HG03196 (cell line): Measurements from ENCODE around the gene ATP6V1F.

Source experiments
- ATAC-seq: cut with Tn5 transposase; IDR thresholded peaks from one replicate; pipeline ENCODE4 v1.9.1; 2021; ENCODE audit not compliant: unreplicated experiment

ATP6V1F gene

GRCh38 chr7:128847721-128848211 is 14.9 kb upstream of the ATP6V1F start:
- no peak for ATAC-seq

- no peak for ATAC-seq
Measured at GRCh38 chr7:128848289-128849155, 14.1 kb upstream of the ATP6V1F start.

GRCh38 chr7:128849156-128849515 is 13.5 kb upstream of the ATP6V1F start:
- no peak for ATAC-seq

- ATAC-seq, result no peak
Measured at GRCh38 chr7:128849804-128850490, 12.7 kb upstream of the ATP6V1F start.

- ATAC-seq, result no peak
Measured at GRCh38 chr7:128852537-128853254, 10.0 kb upstream of the ATP6V1F start.

- ATAC-seq, result no peak
Measured at GRCh38 chr7:128853799-128854198, 8.9 kb upstream of the ATP6V1F start.

DNA sequence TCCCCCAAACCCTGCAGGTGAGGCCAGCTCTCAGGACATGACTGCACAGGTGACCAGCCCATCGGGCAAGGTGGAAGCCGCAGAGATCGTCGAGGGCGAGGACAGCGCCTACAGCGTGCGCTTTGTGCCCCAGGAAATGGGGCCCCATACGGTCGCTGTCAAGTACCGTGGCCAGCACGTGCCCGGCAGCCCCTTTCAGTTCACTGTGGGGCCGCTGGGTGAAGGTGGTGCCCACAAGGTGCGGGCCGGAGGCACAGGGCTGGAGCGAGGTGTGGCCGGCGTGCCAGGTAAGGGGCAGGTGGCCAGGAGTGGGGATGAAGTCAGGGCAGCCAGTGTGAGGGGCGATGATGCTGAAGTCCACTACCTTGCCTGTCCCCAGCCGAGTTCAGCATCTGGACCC is 8.3 kb upstream of the ATP6V1F start:
- no peak for ATAC-seq

DNA sequence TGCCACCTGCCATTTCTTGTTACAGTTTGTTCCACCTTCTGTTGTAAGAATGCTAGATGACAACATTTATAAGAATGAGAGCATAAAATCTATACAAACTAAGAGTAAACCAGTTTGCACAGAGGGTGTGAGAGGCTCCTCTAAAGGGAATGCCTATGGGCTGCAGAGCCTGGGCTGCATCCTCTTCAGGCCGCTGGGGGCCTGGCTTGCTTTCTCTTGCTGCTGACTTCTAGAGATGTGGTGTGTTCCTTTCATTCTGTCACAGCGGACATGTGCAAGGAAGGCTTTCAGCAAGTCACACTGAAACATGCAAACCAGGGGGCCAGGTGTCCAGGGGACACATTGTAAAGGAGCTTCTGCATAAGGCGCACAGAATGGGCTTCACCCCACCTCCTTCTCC is 7.1 kb upstream of the ATP6V1F start:
- ATAC-seq, result no peak

- no peak for ATAC-seq
Measured at GRCh38 chr7:128856001-128856718, 6.5 kb upstream of the ATP6V1F start.

GRCh38 chr7:128858380-128859231 is 4.0 kb upstream of the ATP6V1F start:
- no peak for ATAC-seq

DNA sequence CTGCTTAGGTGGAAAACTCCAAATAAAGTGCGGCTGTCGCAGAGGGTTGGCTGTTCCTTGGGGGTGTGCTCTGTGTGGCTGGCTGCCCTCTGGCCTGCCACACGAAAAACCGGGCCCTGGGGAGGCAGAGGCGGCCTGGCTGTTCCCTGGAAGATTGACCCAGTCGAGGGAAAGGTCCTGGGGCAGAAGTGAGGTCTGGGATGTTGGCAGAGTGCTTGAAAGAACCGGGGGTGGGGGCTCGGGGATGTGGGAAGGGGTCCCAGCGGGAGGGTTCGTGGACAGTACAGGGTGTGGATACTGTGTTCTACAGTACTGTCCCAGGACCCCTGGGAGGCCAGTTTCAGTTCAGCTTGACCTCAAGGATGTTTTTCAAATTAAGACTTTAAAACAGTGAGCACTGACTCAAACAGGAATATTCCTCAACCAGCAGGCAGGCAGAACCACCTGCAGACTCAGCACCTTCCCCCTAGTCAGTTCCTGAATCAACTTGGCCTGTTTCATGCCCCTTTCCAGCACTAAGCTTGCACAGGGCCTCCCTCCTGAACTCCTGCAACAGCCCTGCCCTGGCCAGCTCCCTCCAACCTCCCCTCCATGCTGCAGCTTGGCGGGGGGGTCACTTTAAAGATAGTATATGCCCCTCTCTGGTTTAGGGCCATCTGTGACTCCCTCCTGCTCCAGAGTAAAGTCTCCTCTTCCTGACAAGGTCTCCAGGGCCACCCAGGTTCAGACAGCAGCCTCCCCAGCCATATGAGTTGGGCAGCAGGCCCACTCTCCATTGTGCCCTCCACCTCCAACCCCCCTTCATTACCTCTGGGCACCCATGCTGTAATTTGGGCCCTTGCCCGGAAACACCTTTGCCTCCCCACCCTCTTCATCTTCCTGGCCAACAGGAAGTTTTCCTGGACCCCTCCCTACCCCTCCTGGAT is 3.2 kb upstream of the ATP6V1F start:
- ATAC-seq, result no peak

DNA sequence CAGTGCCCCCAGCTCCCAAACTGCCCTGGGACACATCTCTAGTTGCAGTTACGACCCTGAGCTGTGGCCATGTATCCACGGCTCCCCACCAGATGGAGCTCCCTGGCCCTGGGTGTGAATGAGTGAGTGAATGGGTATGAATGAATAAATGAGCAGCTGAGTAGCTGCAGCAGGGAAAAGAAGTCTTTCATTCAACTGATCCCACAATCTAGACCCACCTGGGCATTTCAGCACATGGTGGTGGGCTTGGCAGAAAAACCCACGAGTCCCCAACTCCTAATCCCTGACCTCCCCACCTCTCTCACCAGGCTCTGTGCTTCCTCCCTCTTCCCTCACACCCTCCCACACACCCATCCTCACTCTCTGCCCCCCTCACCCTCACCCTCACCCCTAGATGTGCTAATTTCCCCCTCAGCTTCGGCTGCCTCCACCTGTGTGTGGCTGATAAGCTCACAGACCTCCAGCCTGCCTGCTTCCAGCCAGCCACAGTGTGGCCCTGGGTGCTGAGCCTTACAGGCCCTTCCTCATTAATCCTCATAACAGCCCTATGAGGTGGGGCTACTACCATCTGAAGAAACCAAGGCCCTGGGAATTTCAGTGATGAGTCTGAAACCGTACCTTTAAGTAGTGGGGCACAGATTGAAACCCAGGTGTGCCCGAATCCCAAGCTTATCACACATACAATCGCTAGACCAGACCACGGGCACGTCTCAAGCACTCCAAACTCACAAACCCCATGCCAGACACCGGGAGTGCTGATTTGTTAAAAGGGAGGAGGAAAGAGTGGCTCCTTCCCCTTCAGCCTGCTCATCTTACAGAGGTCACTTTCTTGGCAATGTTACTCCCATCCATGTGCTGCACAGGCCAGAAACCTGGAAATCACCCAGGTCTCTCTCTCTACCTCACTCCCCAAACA is 2.2 kb upstream of the ATP6V1F start:
- no peak for ATAC-seq

DNA sequence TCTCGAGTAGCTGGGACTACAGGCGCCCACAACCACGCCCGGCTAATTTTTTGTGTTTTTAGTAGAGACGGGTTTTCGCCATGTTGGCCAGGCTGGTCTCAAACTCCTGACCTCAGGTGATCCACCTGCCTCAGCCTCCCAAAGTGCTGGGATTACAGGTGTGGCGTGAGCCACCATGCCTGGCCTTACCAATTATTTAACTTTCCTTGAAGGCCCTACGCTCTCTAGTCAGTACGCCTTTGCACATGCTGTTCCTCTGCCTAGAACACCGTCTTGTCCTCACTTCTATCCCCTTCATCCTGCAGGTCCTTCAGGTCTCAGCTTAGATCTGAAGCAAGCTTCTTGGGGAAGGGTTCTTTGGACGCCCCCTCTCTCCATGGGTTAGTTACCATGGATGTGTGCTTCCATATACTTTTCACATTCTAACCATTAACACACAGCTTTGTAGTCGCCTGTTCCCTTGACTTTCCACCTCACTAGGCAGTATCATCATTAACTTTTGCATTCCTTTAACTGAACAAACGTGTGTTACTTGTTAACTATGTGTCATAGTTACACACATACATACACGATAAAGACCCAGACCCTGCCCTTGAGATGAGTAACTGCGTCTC is 592 bp upstream of the ATP6V1F start:
- no peak for ATAC-seq

DNA sequence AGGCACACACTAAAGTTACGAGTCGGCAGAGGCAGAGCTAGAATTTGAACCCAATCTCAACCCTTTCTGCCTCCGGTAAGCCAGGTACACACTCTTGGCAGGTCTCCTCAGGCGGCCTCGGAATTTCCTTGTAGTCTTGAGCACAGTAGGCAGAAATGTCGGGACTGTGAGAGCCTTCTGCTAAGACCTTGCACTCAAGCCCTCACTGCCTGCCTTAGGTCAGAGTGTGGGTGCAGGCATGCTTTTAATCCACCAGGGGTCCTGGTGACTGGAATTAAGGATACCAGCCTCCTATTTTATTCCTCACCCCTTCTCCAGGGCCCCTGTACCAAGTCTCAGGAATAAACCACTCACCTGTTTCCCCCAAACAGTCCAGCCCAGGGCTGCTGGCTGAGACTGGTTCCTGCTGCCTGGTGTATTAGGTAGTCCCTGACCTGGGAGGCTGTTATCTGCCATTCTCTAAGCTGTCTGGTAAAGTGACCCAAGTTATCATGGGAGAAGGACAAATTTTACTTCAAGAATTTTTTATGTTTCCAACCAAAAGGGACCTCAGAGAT is 855 bp downstream of the ATP6V1F start:
- ATAC-seq, result peak; percentile 37

GRCh38 chr7:128865303-128865702 is 2.6 kb downstream of the ATP6V1F start:
- ATAC-seq, result no peak

DNA sequence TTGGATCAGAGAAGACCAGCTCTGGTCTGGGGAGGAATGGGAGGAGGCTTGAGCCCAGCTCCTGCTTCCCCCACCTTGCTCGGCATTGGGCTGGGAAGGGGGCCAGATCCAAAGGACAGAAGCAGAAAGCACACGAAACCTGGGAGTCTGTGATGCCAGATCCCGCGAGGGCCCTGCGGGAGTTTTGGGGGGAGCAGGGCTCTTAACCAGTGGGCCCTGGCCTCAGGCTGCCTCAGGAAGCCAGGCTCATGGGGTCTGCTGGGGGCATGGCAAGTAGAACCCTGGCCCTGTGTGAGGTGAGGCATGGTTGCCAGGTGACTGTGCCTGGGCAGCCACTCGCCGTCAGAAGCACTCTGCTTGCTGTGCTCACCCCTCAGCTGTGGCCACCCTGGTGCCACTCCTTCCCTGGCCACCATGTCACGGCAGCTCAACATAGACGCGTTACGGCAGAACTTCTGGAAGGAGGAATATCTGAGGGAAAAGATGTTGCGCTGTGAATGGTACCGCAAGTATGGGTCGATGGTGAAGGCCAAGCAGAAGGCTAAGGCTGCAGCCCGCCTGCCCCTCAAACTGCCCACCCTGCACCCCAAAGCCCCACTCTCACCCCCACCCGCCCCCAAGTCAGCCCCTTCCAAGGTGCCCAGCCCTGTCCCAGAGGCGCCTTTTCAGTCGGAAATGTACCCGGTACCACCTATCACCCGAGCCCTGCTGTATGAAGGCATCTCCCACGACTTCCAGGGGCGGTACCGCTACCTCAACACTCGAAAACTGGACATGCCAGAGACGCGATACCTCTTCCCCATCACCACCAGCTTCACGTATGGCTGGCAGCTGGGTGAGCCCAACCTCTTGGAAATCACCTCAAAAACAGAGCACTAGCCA is 3.6 kb downstream of the ATP6V1F start:
- no peak for ATAC-seq
